Measurements from ENCODE around the gene GRK3.

DNA sequence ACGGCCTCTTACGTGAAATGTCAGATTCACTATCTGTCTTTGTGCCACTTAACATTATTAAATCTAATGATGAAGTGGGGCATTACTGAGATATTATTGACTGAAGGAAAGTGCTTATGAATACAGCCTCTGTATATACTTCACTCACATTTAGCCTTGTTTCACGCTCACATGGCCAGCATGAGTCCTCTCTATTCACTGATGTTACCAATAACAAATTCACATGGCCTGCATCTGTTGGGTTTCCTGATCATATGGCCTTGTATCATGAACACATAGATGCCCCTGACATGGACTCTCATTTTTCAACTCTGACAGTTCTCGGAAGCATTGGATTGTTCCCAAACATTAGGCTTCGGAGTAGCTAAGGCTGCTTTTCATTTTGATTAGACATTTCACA lies 109.2 kb downstream of the GRK3 start:
- TF ChIP-seq, protein P1, sequence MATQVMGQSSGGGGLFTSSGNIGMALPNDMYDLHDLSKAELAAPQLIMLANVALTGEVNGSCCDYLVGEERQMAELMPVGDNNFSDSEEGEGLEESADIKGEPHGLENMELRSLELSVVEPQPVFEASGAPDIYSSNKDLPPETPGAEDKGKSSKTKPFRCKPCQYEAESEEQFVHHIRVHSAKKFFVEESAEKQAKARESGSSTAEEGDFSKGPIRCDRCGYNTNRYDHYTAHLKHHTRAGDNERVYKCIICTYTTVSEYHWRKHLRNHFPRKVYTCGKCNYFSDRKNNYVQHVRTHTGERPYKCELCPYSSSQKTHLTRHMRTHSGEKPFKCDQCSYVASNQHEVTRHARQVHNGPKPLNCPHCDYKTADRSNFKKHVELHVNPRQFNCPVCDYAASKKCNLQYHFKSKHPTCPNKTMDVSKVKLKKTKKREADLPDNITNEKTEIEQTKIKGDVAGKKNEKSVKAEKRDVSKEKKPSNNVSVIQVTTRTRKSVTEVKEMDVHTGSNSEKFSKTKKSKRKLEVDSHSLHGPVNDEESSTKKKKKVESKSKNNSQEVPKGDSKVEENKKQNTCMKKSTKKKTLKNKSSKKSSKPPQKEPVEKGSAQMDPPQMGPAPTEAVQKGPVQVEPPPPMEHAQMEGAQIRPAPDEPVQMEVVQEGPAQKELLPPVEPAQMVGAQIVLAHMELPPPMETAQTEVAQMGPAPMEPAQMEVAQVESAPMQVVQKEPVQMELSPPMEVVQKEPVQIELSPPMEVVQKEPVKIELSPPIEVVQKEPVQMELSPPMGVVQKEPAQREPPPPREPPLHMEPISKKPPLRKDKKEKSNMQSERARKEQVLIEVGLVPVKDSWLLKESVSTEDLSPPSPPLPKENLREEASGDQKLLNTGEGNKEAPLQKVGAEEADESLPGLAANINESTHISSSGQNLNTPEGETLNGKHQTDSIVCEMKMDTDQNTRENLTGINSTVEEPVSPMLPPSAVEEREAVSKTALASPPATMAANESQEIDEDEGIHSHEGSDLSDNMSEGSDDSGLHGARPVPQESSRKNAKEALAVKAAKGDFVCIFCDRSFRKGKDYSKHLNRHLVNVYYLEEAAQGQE (IDR thresholded peaks at IDR 0.05; ENCODE audit: low read depth, low read length) = no peak
- TF ChIP-seq, protein P2, sequence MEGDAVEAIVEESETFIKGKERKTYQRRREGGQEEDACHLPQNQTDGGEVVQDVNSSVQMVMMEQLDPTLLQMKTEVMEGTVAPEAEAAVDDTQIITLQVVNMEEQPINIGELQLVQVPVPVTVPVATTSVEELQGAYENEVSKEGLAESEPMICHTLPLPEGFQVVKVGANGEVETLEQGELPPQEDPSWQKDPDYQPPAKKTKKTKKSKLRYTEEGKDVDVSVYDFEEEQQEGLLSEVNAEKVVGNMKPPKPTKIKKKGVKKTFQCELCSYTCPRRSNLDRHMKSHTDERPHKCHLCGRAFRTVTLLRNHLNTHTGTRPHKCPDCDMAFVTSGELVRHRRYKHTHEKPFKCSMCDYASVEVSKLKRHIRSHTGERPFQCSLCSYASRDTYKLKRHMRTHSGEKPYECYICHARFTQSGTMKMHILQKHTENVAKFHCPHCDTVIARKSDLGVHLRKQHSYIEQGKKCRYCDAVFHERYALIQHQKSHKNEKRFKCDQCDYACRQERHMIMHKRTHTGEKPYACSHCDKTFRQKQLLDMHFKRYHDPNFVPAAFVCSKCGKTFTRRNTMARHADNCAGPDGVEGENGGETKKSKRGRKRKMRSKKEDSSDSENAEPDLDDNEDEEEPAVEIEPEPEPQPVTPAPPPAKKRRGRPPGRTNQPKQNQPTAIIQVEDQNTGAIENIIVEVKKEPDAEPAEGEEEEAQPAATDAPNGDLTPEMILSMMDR (IDR thresholded peaks at IDR 0.05 in 2 of 3, conservative IDR thresholded peaks at IDR 0.05 in 1 of 3; ENCODE audit: control insufficient read depth in 2 of 3, extremely low read depth in 1 of 3, insufficient read depth in 1 of 3, low read depth in 3 of 3, low read length in 3 of 3) = no peak
- TF ChIP-seq SRF (IDR thresholded peaks at IDR 0.05; ENCODE audit: low read depth in 2 of 2, low read length in 2 of 2) = no peak
- TF ChIP-seq ESRRA (IDR thresholded peaks at IDR 0.05; ENCODE audit: low read length) = no peak
- TF ChIP-seq TAF1 (IDR thresholded peaks at IDR 0.05; ENCODE audit: borderline replicate concordance, low read depth, low read length) = no peak
- no peak for TF ChIP-seq POLR2AphosphoS5 (IDR thresholded peaks at IDR 0.05; ENCODE audit: low read length)

Data from GM12878 (cell line).